HFF-Myc (cell line): ENCODE results near the gene PPIF.

Experiments used
- DNase-seq: peaks from one replicate; pipeline ENCODE4 v3.0.0-alpha.2; 2011; ENCODE audit warnings: low read depth; ENCODE audit errors: extremely low read depth
- H3K4me3 ChIP-seq: replicated peaks from 2 replicates; pipeline ENCODE4 v1.5.1; 2011; ENCODE audit warnings: low read depth, mild to moderate bottlenecking, control low read depth, low read length
- CTCF ChIP-seq: IDR thresholded peaks from 2 replicates; pipeline ENCODE4 v1.5.1; 2012; ENCODE audit warnings: mild to moderate bottlenecking, low read depth, low read length, control low read depth; ENCODE audit errors: missing control alignments

The PPIF gene

DNA sequence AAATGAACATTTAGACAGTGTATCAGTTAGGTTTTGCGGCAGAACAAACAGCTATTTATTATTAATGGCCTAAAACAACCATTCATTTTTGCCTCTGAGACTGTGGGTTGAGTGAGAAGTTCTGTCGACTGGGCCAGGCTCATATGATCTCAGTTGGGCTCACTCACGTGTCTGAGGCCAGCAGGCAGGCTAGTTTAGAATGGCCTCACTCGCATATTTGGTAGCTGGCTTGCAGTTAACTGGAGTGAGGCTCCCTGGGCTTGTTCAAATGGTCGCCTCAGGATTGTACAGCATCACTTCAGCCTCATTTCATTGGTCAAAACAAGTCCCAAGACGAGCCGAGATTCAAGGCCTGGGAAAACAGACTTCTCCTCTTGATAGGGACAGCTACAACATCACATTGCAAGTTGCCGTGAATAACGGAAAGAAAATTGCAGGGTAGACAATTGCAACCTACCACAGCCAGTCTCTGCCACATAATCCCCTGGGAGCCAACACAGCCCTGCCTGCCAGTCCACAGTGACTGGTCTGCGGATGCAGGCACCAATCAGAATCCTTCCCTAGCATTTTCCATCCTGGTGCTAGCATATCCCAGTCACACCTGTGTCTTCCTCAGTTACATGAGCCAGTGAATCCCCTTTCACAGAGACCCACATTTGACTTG lies 23.1 kb upstream of the PPIF start:
- no peak overlapping the region for H3K4me3 ChIP-seq
- TF ChIP-seq CTCF, result no peak
- no peak for DNase-seq

GRCh38 chr10:79326361-79327089 lies 20.7 kb upstream of the PPIF start:
- no peak for TF ChIP-seq CTCF
- DNase-seq, result no peak
- H3K4me3 ChIP-seq, result no peak overlapping the region

DNA sequence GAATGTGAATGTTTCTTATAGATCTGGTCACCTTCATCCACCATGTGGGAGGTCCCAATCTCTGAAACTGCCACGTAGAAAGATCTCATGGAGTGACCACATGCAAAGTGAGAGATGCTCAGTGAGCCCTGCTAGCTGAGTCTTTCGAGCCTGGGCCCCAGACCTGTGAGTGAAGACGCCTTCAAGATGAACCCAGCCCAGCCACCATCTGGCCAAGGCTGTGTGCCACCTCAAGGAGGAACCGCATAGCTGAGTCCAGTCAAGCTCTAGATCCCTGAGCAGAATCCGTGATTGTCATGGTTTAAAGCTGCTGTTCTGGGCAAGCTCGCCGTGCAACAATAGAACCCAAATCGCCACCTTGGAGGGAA lies 20.2 kb upstream of the PPIF start:
- no peak for TF ChIP-seq CTCF

GRCh38 chr10:79328147-79328701 lies 19.0 kb upstream of the PPIF start:
- no peak for DNase-seq
- no peak for TF ChIP-seq CTCF
- no peak overlapping the region for H3K4me3 ChIP-seq

More for the DNA sequence above, 20.2 kb upstream of the PPIF start:
- no peak overlapping the region for H3K4me3 ChIP-seq
- DNase-seq, result no peak

GRCh38 chr10:79328737-79329504 lies 18.3 kb upstream of the PPIF start:
- no peak for DNase-seq
- TF ChIP-seq CTCF, result no peak
- no peak overlapping the region for H3K4me3 ChIP-seq

DNA sequence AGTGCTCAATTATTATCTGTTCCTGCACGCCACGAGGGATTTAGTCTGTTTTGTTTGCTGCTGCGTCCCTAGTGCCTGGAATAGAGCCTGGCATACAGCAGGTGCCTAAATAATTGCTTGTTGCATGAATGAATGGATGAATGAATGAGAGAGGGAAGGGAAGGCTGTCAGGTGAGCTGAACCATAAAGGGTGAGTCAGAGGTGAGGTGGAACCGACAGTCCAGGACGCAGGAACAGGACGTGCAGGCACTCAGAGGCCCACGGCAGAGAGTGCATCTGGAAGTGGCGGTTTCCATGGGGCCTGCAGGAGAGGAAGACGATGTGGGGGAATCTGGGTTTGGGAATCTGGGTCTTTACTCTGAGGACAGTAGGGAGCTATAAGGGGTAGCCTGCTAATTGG lies 17.7 kb upstream of the PPIF start:
- no peak for TF ChIP-seq CTCF
- no peak for DNase-seq
- no peak overlapping the region for H3K4me3 ChIP-seq
